WI38 (cell line): ENCODE data around the gene RRBP1.

Experiments
- H3K4me3 ChIP-seq: 2 replicates; pipeline ENCODE4 v1.5.1; 2011; ENCODE audit warnings: low read depth, mild to moderate bottlenecking, control low read depth, low read length
- TF ChIP-seq, protein P1 (sequence below): IDR thresholded peaks from 2 replicates; pipeline ENCODE4 v1.5.1; 2012; ENCODE audit warnings: low read depth, mild to moderate bottlenecking, control low read depth, low read length

The RRBP1 gene

DNA sequence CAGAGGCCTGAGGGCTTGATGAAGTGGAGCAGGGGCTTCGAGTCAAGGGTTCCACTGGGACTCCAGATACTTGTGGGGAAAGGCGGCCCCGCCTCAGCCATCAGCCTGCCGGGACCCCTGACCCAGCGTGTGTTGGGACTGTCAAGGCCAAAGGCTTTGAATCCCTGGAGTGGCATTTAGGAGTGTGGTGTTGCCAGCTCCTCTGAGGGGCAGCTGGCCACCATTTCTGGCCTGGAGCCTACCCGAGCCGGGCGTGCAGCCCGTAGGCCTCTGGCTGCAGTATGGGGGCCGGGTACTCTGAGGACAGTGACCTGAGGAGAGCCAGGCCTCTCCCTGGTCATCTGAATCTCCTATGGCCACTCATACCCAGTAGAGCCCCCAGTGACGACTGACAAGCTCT, 40.0 kb downstream of the RRBP1 start:
- TF ChIP-seq, protein P1, sequence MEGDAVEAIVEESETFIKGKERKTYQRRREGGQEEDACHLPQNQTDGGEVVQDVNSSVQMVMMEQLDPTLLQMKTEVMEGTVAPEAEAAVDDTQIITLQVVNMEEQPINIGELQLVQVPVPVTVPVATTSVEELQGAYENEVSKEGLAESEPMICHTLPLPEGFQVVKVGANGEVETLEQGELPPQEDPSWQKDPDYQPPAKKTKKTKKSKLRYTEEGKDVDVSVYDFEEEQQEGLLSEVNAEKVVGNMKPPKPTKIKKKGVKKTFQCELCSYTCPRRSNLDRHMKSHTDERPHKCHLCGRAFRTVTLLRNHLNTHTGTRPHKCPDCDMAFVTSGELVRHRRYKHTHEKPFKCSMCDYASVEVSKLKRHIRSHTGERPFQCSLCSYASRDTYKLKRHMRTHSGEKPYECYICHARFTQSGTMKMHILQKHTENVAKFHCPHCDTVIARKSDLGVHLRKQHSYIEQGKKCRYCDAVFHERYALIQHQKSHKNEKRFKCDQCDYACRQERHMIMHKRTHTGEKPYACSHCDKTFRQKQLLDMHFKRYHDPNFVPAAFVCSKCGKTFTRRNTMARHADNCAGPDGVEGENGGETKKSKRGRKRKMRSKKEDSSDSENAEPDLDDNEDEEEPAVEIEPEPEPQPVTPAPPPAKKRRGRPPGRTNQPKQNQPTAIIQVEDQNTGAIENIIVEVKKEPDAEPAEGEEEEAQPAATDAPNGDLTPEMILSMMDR, result no peak
- no peak overlapping the region for H3K4me3 ChIP-seq

- H3K4me3 ChIP-seq, result no peak overlapping the region
- TF ChIP-seq, protein P1, result no peak
These were observed 40.5 kb downstream of the RRBP1 start for GRCh38 chr20:17641520-17641964.

DNA sequence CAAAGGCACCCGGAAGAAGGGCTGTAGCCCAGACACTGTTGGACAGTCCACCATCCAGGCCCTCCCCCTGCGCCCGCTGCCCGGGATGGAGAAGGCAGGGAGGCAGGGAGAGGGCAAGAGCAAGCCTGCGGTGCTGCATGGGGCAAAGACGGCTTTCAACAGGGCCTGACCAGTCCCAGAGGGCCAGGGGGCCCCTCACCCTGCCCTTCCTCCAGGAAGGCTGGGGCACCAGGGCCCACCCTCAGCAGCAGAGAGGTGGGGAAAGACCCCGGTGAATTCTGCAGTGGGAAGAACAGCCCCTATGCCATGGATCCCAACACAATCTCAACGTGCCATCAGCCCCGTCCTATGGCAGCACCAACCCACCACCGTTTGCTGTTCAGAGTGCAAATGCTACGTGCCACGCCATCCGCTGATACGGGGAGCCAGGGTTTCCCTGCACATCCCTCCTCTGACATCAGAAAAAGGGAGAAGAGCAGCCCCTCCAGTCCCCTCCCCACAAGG, 41.1 kb downstream of the RRBP1 start:
- TF ChIP-seq, protein P1, result no peak
- H3K4me3 ChIP-seq, result no peak overlapping the region

DNA sequence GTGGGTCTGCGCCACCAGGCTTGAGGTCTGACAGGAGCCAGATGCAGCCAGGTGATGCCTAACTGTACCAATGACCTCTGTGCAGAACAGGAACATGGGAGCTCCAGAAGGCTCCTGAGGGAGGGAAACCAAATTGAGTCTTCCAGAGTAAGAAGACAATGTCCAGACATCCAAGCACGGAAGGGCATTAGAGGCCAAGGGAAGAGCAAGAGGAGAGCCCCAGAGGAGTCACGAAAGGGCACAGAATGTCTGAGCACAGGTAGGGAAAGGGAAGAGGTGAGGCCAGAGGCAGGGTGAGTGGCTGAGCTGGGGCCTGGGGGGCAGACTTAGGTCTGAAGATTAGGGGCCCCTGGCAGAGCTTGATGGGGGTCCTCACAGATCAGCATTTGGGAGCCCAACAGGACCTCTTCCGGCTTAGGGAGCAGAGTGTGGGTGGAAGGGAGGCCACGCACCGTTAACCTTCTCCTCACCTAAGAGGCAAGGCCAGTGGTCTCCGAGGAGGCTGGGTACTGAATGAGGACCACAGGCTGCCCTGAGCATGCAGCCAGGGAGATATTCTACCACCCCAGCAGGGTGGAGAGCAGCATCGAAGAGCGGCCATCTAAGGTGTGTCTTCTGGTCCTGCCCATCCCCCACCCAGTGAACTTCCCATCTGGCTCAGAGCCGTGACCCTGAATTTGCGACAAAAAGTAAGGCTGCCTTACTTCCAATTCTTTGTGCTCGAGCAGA, 41.7 kb downstream of the RRBP1 start:
- no peak overlapping the region for H3K4me3 ChIP-seq
- TF ChIP-seq, protein P1, result no peak

- TF ChIP-seq, protein P1, result no peak
- H3K4me3 ChIP-seq, result no peak overlapping the region
These were observed 43.1 kb downstream of the RRBP1 start for GRCh38 chr20:17638835-17639407.

DNA sequence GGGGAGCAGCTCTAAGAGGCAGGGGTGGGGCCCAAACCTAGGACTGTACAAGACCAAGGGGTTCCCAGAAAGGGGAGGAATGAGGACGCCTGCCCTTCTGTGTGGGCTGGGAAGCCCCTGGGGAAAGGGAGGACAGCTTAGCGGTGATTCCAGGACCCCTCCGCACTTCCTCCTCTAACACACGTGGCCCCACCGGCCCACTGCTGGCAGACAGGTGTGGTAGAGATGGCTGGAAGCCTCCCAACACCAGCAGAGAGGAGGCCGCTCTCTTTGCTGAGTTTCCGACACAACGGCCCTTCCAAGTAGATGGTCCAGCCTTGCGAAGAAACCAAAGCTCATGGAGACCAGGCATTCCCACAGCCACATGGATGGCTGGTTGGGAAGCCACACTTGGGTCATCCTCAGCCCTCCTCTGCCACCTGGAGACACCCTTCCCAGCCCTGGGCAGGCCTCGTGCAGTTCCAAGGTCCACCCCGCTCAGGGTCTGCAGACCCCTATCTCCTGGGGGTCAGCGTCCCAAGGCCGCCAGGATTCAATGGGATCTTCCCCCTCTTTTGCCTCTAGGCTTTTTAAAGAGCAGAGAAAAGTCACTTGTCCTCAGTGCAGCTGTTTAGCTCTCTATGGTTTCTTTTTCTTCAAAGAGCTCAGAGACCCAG, 43.9 kb downstream of the RRBP1 start:
- TF ChIP-seq, protein P1, result no peak

GRCh38 chr20:17637413-17637780, 44.6 kb downstream of the RRBP1 start:
- H3K4me3 ChIP-seq, result no peak overlapping the region
- TF ChIP-seq, protein P1, result no peak

More for the DNA sequence above, 43.9 kb downstream of the RRBP1 start:
- no peak overlapping the region for H3K4me3 ChIP-seq
